BLaER1 treated with 17β-estradiol and CSF1 and Interleukin-3, amounts not matched to agents 10 nM and 100 nM (cell line): ENCODE measurements around the gene NUDCD2.

ENCODE experiments used
- H3K27ac ChIP-seq, 11 experiments: shearing (Covaris generic); formaldehyde crosslinking; 2 replicates each; pipeline ENCODE4 v1.8.1; 2022
- H3K27me3 ChIP-seq, 11 experiments: shearing (Covaris generic); formaldehyde crosslinking; 2 replicates each; pipeline ENCODE4 v1.8.1; 2022
- H3K36me3 ChIP-seq, 11 experiments: shearing (Covaris generic); formaldehyde crosslinking; 2 replicates each; pipeline ENCODE4 v1.8.1; 2022
- H3K4me1 ChIP-seq, 10 experiments: shearing (Covaris generic); formaldehyde crosslinking; 2 replicates each; pipeline ENCODE4 v1.8.1; 2022
- H3K4me2 ChIP-seq, 11 experiments: shearing (Covaris generic); formaldehyde crosslinking; 2 replicates each; pipeline ENCODE4 v1.8.1; 2022
- H3K4me3 ChIP-seq, 10 experiments: shearing (Covaris generic); formaldehyde crosslinking; 2 replicates each; pipeline ENCODE4 v1.8.1; 2022
- H3K9ac ChIP-seq, 11 experiments: shearing (Covaris generic); formaldehyde crosslinking; 2 replicates each; pipeline ENCODE4 v1.8.1; 2022
- H3K9me3 ChIP-seq, 11 experiments: shearing (Covaris generic); formaldehyde crosslinking; replicated peaks in 1 of 11; 2 replicates each; pipeline ENCODE4 v1.8.1; 2022
- H4K20me1 ChIP-seq, 11 experiments: shearing (Covaris generic); formaldehyde crosslinking; 2 replicates each; pipeline ENCODE4 v1.8.1; 2022
- Cebpa-rat ChIP-seq, 11 experiments: shearing (Covaris generic); IDR thresholded peaks; 2 replicates each; pipeline ENCODE4 v1.8.1; 2022

Gene NUDCD2

GRCh38 chr5:163445345-163445744, 14.6 kb downstream of the NUDCD2 start:
- no peak overlapping the region for H3K9ac ChIP-seq
- H3K27me3 ChIP-seq: no peaks in the 10 kb centered on the region
- no peaks in the 10 kb centered on the region for H3K9me3 ChIP-seq
- H3K36me3 ChIP-seq: peaks cover 93 to 100% (median 97%) of the 10 kb centered on the region in 11 experiments
- H3K4me1 ChIP-seq: peaks cover 0 to 12% (median under 1%) of the 10 kb centered on the region in 10 experiments; a peak in 9 of 20 replicates
- no peak overlapping the region for H3K27ac ChIP-seq
- peaks cover 0 to 46% (median 6%) of the 10 kb centered on the region in 11 experiments; a peak in 11 of 22 replicates for H4K20me1 ChIP-seq
- no peak overlapping the region for H3K4me3 ChIP-seq
- TF ChIP-seq Cebpa-rat (IDR thresholded peaks at IDR 0.05): no peak
- no peak overlapping the region for H3K4me2 ChIP-seq

GRCh38 chr5:163444526-163444925, 15.4 kb downstream of the NUDCD2 start:
- no peak for TF ChIP-seq Cebpa-rat (IDR thresholded peaks at IDR 0.05)
- Histone ChIP-seq H3K4me1 (peaks cover 4 to 21% (median 8%) of the 10 kb centered on the region in 10 experiments; a peak in 15 of 20 replicates), H3K27me3 (no peaks in the 10 kb centered on the region), H3K9ac (no peak overlapping the region), H4K20me1 (peaks cover 0 to 55% (median 13%) of the 10 kb centered on the region in 11 experiments; a peak in 12 of 22 replicates), H3K27ac (no peak overlapping the region), H3K4me2 (no peak overlapping the region), H3K4me3 (no peak overlapping the region), H3K36me3 (peaks cover 90 to 100% (median 96%) of the 10 kb centered on the region in 11 experiments), H3K9me3 (no peaks in the 10 kb centered on the region)

GRCh38 chr5:163440954-163441353, 18.9 kb downstream of the NUDCD2 start:
- TF ChIP-seq Cebpa-rat (IDR thresholded peaks at IDR 0.05): no peak
- H3K9ac ChIP-seq: no peak overlapping the region

GRCh38 chr5:163439092-163439425, 20.8 kb downstream of the NUDCD2 start:
- H3K4me3 ChIP-seq: peak overlapping the region; percentile 85 to 97 (median 94); a peak in 18 of 20 replicates
- TF ChIP-seq Cebpa-rat (IDR thresholded peaks at IDR 0.05): no peak
- H3K9ac ChIP-seq: peak overlapping the region in 6 of 11 experiments; percentile 1 to 95 (median 24); a peak in 4 of 22 replicates

More at GRCh38 chr5:163440954-163441353, 18.9 kb downstream of the NUDCD2 start:
- Histone ChIP-seq H3K4me1 (peaks cover 23 to 43% (median 32%) of the 10 kb centered on the region in 10 experiments), H3K4me3 (no peak overlapping the region), H3K27me3 (no peaks in the 10 kb centered on the region), H3K4me2 (peak overlapping the region in 3 of 11 experiments; percentile 84 to 96 (median 90); a peak in 4 of 22 replicates), H3K9me3 (no peaks in the 10 kb centered on the region), H3K27ac (no peak overlapping the region), H4K20me1 (peaks cover 0 to 60% (median 24%) of the 10 kb centered on the region in 11 experiments; a peak in 15 of 22 replicates), H3K36me3 (peaks cover 56 to 74% (median 66%) of the 10 kb centered on the region in 11 experiments)

GRCh38 chr5:163437309-163438182, 22.4 kb downstream of the NUDCD2 start, which contains the start of gene CCNG1:
Gene CCNG1 (plus strand): TSS chr5:163437595. CDS start chr5:163439257, 1,662 bp downstream.
- TF ChIP-seq Cebpa-rat (IDR thresholded peaks at IDR 0.05): no peak
- peak within 1 kb of the TSS; percentile 94 to 97 (median 95) for H3K9ac ChIP-seq
- H3K27me3 ChIP-seq: no peaks in the 10 kb centered on the region
- peaks cover 25 to 40% (median 34%) of the 10 kb centered on the region in 11 experiments for H3K36me3 ChIP-seq
- H3K9me3 ChIP-seq: no peaks in the 10 kb centered on the region
- H3K4me3 ChIP-seq: peak within 1 kb of the TSS; percentile 85 to 97 (median 94)
- peaks cover 0 to 34% (median 24%) of the 10 kb centered on the region in 11 experiments; a peak in 15 of 22 replicates for H4K20me1 ChIP-seq
- H3K4me2 ChIP-seq: peak within 1 kb of the TSS; percentile 76 to 96 (median 83)
- peak within 1 kb of the TSS; percentile 87 to 96 (median 92) for H3K27ac ChIP-seq
- peaks cover 23 to 49% (median 32%) of the 10 kb centered on the region in 10 experiments for H3K4me1 ChIP-seq

More at GRCh38 chr5:163439092-163439425, 20.8 kb downstream of the NUDCD2 start:
- Histone ChIP-seq H4K20me1 (peaks cover 0 to 46% (median 24%) of the 10 kb centered on the region in 11 experiments; a peak in 15 of 22 replicates), H3K27me3 (no peaks in the 10 kb centered on the region), H3K4me1 (peaks cover 23 to 49% (median 32%) of the 10 kb centered on the region in 10 experiments), H3K9me3 (no peaks in the 10 kb centered on the region), H3K27ac (no peak overlapping the region), H3K36me3 (peaks cover 41 to 55% (median 49%) of the 10 kb centered on the region in 11 experiments), H3K4me2 (peak overlapping the region; percentile 76 to 96 (median 83))

- peaks cover 0 to 34% (median 22%) of the 10 kb centered on the region in 11 experiments; a peak in 15 of 22 replicates for H4K20me1 ChIP-seq
- peak overlapping the region; percentile 85 to 97 (median 94) for H3K4me3 ChIP-seq
- peak overlapping the region; percentile 55 to 83 (median 75) for H3K4me2 ChIP-seq
- H3K36me3 ChIP-seq: peaks cover 20 to 34% (median 29%) of the 10 kb centered on the region in 11 experiments; a peak in 21 of 22 replicates
- H3K9me3 ChIP-seq: no peaks in the 10 kb centered on the region
- peak overlapping the region; percentile 94 to 97 (median 95); a peak in 21 of 22 replicates for H3K9ac ChIP-seq
- peak overlapping the region in 9 of 11 experiments; percentile 9 to 96 (median 92); a peak in 18 of 22 replicates for H3K27ac ChIP-seq
- H3K4me1 ChIP-seq: peaks cover 23 to 49% (median 32%) of the 10 kb centered on the region in 10 experiments
- no peaks in the 10 kb centered on the region for H3K27me3 ChIP-seq
- TF ChIP-seq Cebpa-rat (IDR thresholded peaks at IDR 0.05): no peak
These were observed 22.9 kb downstream of the NUDCD2 start for GRCh38 chr5:163437011-163437308.

GRCh38 chr5:163436515-163436914, 23.4 kb downstream of the NUDCD2 start:
- Histone ChIP-seq H4K20me1 (peaks cover 0 to 31% (median 22%) of the 10 kb centered on the region in 11 experiments; a peak in 15 of 22 replicates), H3K27me3 (no peaks in the 10 kb centered on the region), H3K27ac (peak overlapping the region in 8 of 11 experiments; percentile 91 to 96 (median 92); a peak in 14 of 22 replicates), H3K9ac (peak overlapping the region in 10 of 11 experiments; percentile 94 to 97 (median 96); a peak in 20 of 22 replicates), H3K4me3 (peak overlapping the region in 9 of 10 experiments; percentile 85 to 97 (median 93); a peak in 18 of 20 replicates), H3K36me3 (peaks cover 15 to 30% (median 24%) of the 10 kb centered on the region in 11 experiments; a peak in 21 of 22 replicates), H3K4me2 (peak overlapping the region; percentile 55 to 83 (median 75)), H3K4me1 (peaks cover 23 to 49% (median 32%) of the 10 kb centered on the region in 10 experiments), H3K9me3 (no peaks in the 10 kb centered on the region)
- no peak for TF ChIP-seq Cebpa-rat (IDR thresholded peaks at IDR 0.05)

GRCh38 chr5:163434401-163434866, 25.5 kb downstream of the NUDCD2 start:
- TF ChIP-seq Cebpa-rat (IDR thresholded peaks at IDR 0.05): no peak
- Histone ChIP-seq H3K4me3 (no peak overlapping the region), H3K9ac (no peak overlapping the region), H3K9me3 (no peaks in the 10 kb centered on the region), H3K4me2 (peak overlapping the region in 1 of 11 experiments; percentile 36; a peak in 1 of 22 replicates), H3K27me3 (no peaks in the 10 kb centered on the region), H3K36me3 (peaks cover 0 to 9% (median 5%) of the 10 kb centered on the region in 11 experiments; a peak in 9 of 22 replicates), H4K20me1 (peaks cover 0 to 13% (median 9%) of the 10 kb centered on the region in 11 experiments; a peak in 12 of 22 replicates), H3K27ac (no peak overlapping the region), H3K4me1 (peaks cover 18 to 28% (median 22%) of the 10 kb centered on the region in 10 experiments)
